WI38 (cell line): ENCODE measurements around the gene THRB.

Source experiments
- H3K4me3 ChIP-seq: 2 replicates; pipeline ENCODE4 v1.5.1; 2011; ENCODE audit warnings: low read depth, mild to moderate bottlenecking, control low read depth, low read length
- CTCF ChIP-seq: IDR thresholded peaks from 2 replicates; pipeline ENCODE4 v1.5.1; 2012; ENCODE audit warnings: low read depth, mild to moderate bottlenecking, control low read depth, low read length

The THRB gene

GRCh38 chr3:24303057-24303754 lies 191.4 kb downstream of the THRB start:
- TF ChIP-seq CTCF, result no peak
- H3K4me3 ChIP-seq, result no peak overlapping the region

GRCh38 chr3:24302396-24302795 lies 192.3 kb downstream of the THRB start:
- TF ChIP-seq CTCF, result no peak
- no peak overlapping the region for H3K4me3 ChIP-seq

GRCh38 chr3:24300949-24301348 lies 193.7 kb downstream of the THRB start:
- TF ChIP-seq CTCF, result no peak
- no peak overlapping the region for H3K4me3 ChIP-seq

GRCh38 chr3:24299806-24300626 lies 194.6 kb downstream of the THRB start:
- TF ChIP-seq CTCF, result no peak
- no peak overlapping the region for H3K4me3 ChIP-seq

- no peak for TF ChIP-seq CTCF
- H3K4me3 ChIP-seq, result no peak overlapping the region
Measured at GRCh38 chr3:24299246-24299805, 195.3 kb downstream of the THRB start.

GRCh38 chr3:24296441-24297205 lies 198.0 kb downstream of the THRB start:
- no peak for TF ChIP-seq CTCF
- H3K4me3 ChIP-seq, result no peak overlapping the region
